HG03342 (cell line): ENCODE data around the gene GAS2.

Source experiments
- ATAC-seq: cut with Tn5 transposase; IDR thresholded peaks from one replicate; pipeline ENCODE4 v1.9.1; 2021; ENCODE audit warnings: mild to moderate bottlenecking, moderate library complexity; ENCODE audit not compliant: unreplicated experiment

Gene GAS2

GRCh38 chr11:22723274-22723673 lies 56.9 kb downstream of the GAS2 start:
- no peak for ATAC-seq

GRCh38 chr11:22725079-22725478 lies 58.7 kb downstream of the GAS2 start:
- no peak for ATAC-seq

- ATAC-seq, result no peak
Measured at GRCh38 chr11:22728600-22729389, 62.4 kb downstream of the GAS2 start.

DNA sequence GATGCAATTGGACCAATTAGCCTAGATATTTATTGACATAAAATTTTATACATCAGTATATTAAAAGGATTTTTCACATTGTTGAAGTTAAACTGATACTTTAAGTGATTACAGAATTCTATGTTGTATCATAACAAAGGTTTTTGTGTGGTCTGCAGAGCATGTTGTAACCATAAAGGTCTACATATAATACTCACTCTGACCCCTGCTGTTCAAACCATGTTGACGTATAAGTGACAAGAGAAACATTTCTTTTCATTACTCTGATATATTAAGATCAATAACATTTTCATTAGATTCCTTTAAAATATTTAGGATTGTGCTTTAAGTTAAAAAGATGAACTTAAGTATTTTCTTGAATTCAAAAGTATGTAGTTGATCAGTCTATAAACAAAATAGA lies 63.9 kb downstream of the GAS2 start:
- no peak for ATAC-seq

GRCh38 chr11:22732588-22732987 lies 66.2 kb downstream of the GAS2 start:
- no peak for ATAC-seq

GRCh38 chr11:22733475-22734248 lies 67.3 kb downstream of the GAS2 start:
- no peak for ATAC-seq

DNA sequence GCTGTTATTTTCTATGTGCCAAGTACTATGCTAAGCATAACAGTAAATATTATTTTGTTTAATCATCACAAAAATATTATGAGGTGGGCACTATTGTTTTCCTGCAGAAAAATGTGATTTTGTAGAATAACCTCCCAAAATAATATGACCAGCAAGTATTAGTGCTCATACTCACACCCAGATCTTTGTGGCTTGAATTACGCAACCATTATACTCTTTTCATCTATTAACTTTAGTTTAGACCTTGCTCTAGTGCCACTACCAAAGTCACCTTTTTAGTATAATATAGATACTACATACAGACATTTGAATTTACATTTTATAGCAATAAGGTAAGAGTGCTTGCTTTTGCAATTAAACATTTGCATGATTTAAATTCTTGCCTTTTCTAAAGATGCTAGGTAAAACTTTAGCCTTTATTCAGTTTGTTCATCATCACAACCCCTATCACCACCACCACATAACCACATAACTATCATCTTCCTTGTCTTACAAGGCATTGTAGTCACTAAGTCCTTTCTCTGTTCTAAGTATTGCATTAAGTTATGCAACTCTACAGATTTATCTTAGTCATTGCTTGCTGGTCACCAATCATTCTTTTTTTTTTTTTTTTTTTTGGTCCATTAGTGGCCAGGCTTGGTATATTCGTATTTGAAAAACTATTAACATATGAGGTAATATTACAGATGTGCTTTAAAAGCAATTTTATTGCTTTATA lies 68.4 kb downstream of the GAS2 start:
- no peak for ATAC-seq

DNA sequence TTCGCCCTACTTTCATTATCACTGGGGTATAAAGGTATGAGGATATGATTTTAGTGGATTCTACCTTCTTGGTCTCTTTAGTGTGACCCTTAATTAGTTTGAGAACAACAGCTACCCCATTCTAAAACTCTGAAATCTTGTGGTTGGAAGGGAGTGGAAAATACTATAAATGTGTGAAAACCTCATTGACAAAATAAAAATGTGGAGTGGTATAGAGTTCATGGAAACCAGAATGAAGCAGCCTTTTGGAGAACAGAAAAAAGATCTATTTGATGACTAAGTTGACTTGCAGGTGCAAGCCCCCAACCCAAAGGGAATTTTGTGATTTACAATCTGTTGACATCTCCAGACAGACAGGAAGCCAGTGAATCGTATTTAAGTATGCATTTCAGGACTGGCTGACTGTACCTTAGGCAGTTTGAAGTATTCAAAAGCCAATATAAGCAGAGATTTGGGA lies 75.8 kb downstream of the GAS2 start:
- no peak for ATAC-seq

- no peak for ATAC-seq
Measured at GRCh38 chr11:22749536-22749935, 83.1 kb downstream of the GAS2 start.

DNA sequence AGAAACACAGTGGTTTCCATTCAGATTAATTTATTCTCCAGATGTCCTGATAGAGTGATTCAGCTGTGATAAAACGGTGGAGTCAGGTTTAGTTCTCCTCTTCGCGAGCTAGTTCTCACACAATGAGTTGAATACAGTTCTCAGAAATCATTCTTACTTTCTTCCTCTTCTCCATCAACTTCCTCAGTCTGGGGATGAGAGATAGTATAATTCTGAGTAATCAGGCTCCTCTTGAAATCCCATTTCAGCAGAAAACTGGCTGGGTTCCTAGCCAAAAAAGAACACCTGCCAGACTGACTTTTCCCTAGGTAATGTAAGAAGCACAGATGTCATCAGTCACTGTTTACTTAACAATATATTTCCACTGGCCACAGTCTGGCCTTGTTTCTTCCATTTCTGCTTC lies 86.5 kb downstream of the GAS2 start:
- ATAC-seq, result no peak

DNA sequence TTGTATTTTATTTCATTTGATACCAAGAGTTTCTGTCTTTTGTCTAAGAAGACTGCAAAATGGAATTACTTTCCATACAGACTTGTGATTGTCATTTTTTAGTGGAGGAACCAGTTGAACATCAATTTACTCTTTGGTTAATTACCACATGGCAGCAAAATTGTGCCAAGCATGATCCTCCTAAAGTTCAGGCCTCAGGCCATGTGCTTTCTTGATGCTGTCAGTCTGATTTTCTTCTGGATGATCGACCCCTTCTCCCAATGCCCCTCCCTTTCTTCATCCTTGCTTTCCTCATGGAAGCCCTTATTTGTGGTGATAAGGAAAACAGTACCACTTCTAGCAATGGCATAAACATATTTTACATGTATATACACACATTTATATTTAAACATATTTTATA lies 87.0 kb downstream of the GAS2 start:
- ATAC-seq, result no peak

- no peak for ATAC-seq
Measured at GRCh38 chr11:22761066-22761465, 94.7 kb downstream of the GAS2 start.

GRCh38 chr11:22763166-22763565 lies 96.8 kb downstream of the GAS2 start:
- ATAC-seq, result no peak

- no peak for ATAC-seq
Measured at GRCh38 chr11:22764735-22765134, 98.3 kb downstream of the GAS2 start.

DNA sequence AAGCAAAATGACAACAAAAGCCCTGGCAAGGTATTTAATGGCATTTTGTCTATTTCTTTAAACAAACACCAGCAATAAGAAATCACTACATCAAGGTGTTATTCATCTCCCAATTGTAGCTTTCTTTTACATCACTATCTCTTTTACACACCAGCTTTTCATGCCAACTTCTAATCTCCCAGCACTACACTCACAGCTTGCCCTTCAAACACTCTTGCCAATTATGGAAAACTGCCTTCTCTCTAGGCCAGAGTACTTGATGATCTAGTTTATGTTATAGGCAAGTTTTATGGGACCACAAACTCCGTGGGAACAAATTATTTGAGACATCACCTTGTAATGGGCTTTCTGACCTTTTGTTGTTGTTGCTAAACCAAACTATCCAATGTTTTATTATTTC lies 101.9 kb downstream of the GAS2 start:
- no peak for ATAC-seq

DNA sequence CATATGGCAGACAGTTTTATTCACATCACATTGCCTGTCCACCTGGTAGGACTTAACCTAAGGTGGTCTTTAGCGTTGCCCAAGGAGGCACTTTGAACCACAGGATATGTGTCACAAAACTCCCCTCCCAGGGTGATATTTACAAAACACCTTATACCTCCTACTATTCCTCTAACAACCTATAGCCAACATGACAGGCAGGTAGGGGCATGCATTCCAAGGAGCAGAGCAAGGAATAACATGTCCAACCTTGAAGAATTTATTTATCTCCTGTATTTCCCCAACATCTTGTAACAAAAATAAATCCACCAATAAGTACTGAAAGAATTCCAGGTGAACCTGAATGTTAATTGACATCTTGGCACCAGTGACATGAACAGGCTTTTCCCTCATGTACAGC lies 102.7 kb downstream of the GAS2 start:
- ATAC-seq, result no peak

DNA sequence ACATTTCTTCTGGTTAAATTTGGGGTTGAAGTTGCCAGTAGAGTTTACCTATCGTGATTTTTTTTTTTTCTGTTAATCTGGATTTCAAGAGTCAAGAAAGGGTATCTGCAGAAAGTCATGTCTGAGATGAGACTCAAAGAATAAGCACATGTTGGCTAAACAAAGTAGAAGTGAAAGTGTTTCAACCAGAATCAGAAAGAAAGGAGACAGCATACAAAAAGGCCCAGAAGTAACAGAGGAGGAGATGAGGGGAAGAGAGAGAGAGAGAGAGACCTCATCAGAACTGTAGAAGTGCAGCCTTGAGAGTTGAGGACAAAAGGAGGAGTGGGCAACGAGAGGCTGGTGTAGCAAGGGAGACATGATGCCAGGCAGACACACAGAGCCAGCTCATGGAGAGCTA lies 108.3 kb downstream of the GAS2 start:
- ATAC-seq, result peak; percentile 71

- no peak for ATAC-seq
Measured at GRCh38 chr11:22775248-22775647, 108.8 kb downstream of the GAS2 start.

DNA sequence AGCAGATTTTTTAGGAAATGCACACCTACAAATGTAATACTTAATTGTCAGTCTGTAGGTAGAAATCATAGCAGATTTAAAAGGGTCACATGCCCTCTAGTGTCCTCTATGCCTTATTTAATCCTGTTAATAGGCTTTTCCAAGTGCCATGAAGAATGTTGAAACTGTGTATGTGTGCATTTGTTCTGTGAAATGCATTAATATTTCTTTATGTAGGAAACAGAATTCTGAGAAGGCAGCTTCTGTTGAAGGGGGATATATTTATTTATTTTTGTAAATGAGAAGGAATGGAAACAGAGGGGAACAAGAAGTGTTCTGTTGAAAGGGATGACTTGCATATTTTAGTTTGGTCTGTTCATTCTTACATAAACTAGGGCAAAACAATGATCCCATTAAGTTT lies 112.2 kb downstream of the GAS2 start:
- ATAC-seq, result no peak

- ATAC-seq, result no peak
Measured at GRCh38 chr11:22779850-22780249, 113.4 kb downstream of the GAS2 start.

GRCh38 chr11:22780952-22781593 lies 114.7 kb downstream of the GAS2 start:
- ATAC-seq, result peak; percentile 95
